ENCODE measurements around the gene ORC3.

- TF ChIP-seq KLF10 (tag by site-specific recombination; IDR thresholded peaks at IDR 0.05), result no peak
- no peak for TF ChIP-seq ZNF664 (tag by site-specific recombination; IDR thresholded peaks at IDR 0.05)
- TF ChIP-seq ZNF514 (tag by site-specific recombination; IDR thresholded peaks at IDR 0.05), result no peak
- no peak for TF ChIP-seq ZNF530 (tag by site-specific recombination; IDR thresholded peaks at IDR 0.05; ENCODE audit: low read depth)
- no peak for TF ChIP-seq ZNF202 (tag by site-specific recombination; IDR thresholded peaks at IDR 0.05; ENCODE audit: borderline replicate concordance)
- no peak for TF ChIP-seq CTCF (tag by site-specific recombination; IDR thresholded peaks at IDR 0.05)
- no peak for TF ChIP-seq KLF1 (tag by site-specific recombination; IDR thresholded peaks at IDR 0.05)
- no peak for TF ChIP-seq ZBTB17 (tag by site-specific recombination; IDR thresholded peaks at IDR 0.05)
- TF ChIP-seq ZNF473 (tag by site-specific recombination; IDR thresholded peaks at IDR 0.05), result no peak
- no peak for TF ChIP-seq MYNN (tag by site-specific recombination; IDR thresholded peaks at IDR 0.05; ENCODE audit: borderline replicate concordance)
- TF ChIP-seq YY1 (tag by site-specific recombination; IDR thresholded peaks at IDR 0.05), result no peak
- TF ChIP-seq ZNF184 (tag by site-specific recombination; IDR thresholded peaks at IDR 0.05), result no peak
- no peak for TF ChIP-seq ZNF335 (tag by site-specific recombination; conservative IDR thresholded peaks at IDR 0.05)
- no peak for TF ChIP-seq HOXA7 (CRISPR knock-in tag; IDR thresholded peaks at IDR 0.05; ENCODE audit: borderline replicate concordance)
Measured at GRCh38 chr6:87661503-87661902, 71.6 kb downstream of the ORC3 start.
